ENCODE data around the gene AP3D1. TPM values are rescaled to one million over a fixed set of nuclear protein-coding genes. Genes with fewer than 3 reads are reported as not detected.
"Not testable (repeated sequence)": the region's sequence is repeated elsewhere in the genome, so short reads cannot be mapped to it uniquely, and the experiment has no call there.

The AP3D1 gene
- total RNA-seq, 2 donors from 2014 or later: 105 to 137 TPM

GRCh38 chr19:2132731-2133490 is 18.5 kb downstream of the AP3D1 start:
- DNase-seq: no peak
- no peak overlapping the region for H3K9ac ChIP-seq (ENCODE audit: low read depth in 2 of 2, low read length in 2 of 2)
- no peaks in the 10 kb centered on the region for H3K27me3 ChIP-seq
- H3K36me3 ChIP-seq: peaks cover 17% of the 10 kb centered on the region
- H3K4me1 ChIP-seq: no peaks in the 10 kb centered on the region
- intact Hi-C loops (cut with DNase I): no loop called here
- no peak overlapping the region for H3K27ac ChIP-seq
- TF ChIP-seq CTCF (IDR thresholded peaks at IDR 0.05): no peak
- H3K9me3 ChIP-seq: no peaks in the 10 kb centered on the region
- no peak overlapping the region for H3K4me3 ChIP-seq

- Histone ChIP-seq H3K9me3 (no peaks in the 10 kb centered on the region), H3K27ac (no peak overlapping the region), H3K4me3 (no peak overlapping the region), H3K9ac (ENCODE audit: low read depth in 2 of 2, low read length in 2 of 2) (no peak overlapping the region), H3K4me1 (no peaks in the 10 kb centered on the region), H3K36me3 (peaks cover 19% of the 10 kb centered on the region), H3K27me3 (no peaks in the 10 kb centered on the region)
- intact Hi-C loops (cut with DNase I): no loop called here
- TF ChIP-seq CTCF (IDR thresholded peaks at IDR 0.05): no peak
- no peak for DNase-seq
Observed at GRCh38 chr19:2132191-2132590, 19.2 kb downstream of the AP3D1 start.

- H3K4me3 ChIP-seq; H3K27me3 ChIP-seq; H3K4me1 ChIP-seq; H3K9ac ChIP-seq (ENCODE audit: low read depth in 2 of 2, low read length in 2 of 2); DNase-seq; intact Hi-C loops (cut with DNase I); H3K27ac ChIP-seq; H3K9me3 ChIP-seq: not testable (repeated sequence)
- H3K36me3 ChIP-seq: peaks cover 19% of the 10 kb centered on the region
Observed at GRCh38 chr19:2131012-2131975, 20.1 kb downstream of the AP3D1 start.

- Histone ChIP-seq H3K9me3 (no peaks in the 10 kb centered on the region), H3K4me1 (no peaks in the 10 kb centered on the region), H3K36me3 (peaks cover 19% of the 10 kb centered on the region), H3K9ac (ENCODE audit: low read depth in 2 of 2, low read length in 2 of 2) (no peak overlapping the region), H3K4me3 (no peak overlapping the region), H3K27ac (no peak overlapping the region), H3K27me3 (no peaks in the 10 kb centered on the region)
- intact Hi-C loops (cut with DNase I): no loop called here
- no peak for TF ChIP-seq CTCF (IDR thresholded peaks at IDR 0.05)
- no peak for DNase-seq
Observed at GRCh38 chr19:2129892-2130770, 21.2 kb downstream of the AP3D1 start.

- Histone ChIP-seq H3K9me3 (no peaks in the 10 kb centered on the region), H3K27me3 (no peaks in the 10 kb centered on the region), H3K36me3 (peaks cover 22% of the 10 kb centered on the region), H3K4me3 (no peak overlapping the region), H3K4me1 (no peaks in the 10 kb centered on the region), H3K9ac (ENCODE audit: low read depth in 2 of 2, low read length in 2 of 2) (no peak overlapping the region), H3K27ac (no peak overlapping the region)
- intact Hi-C loops (cut with DNase I): no loop called here
- DNase-seq: no peak
- no peak for TF ChIP-seq CTCF (IDR thresholded peaks at IDR 0.05)
Observed at GRCh38 chr19:2129486-2129885, 21.9 kb downstream of the AP3D1 start.

All from colonic mucosa (tissue), 4 donors.